NCI-H1694 treated with DMSO at 0.1 percent for 48 hours (cell line): ENCODE measurements around the gene EPN2.

Experiments
- DNase-seq: peaks from one replicate; lab custom pipeline; 2025; lab: John Stamatoyannopoulos, UW

The EPN2 gene

GRCh38 chr17:19311421-19312215 lies 74.5 kb downstream of the EPN2 start:
- no peak for DNase-seq

GRCh38 chr17:19312406-19312805 lies 75.2 kb downstream of the EPN2 start:
- DNase-seq, result no peak

- no peak for DNase-seq
Measured at GRCh38 chr17:19313066-19313745, 76.0 kb downstream of the EPN2 start.

GRCh38 chr17:19313746-19314651 lies 76.8 kb downstream of the EPN2 start:
- DNase-seq, result no peak

GRCh38 chr17:19315104-19315503 lies 77.9 kb downstream of the EPN2 start:
- no peak for DNase-seq

DNA sequence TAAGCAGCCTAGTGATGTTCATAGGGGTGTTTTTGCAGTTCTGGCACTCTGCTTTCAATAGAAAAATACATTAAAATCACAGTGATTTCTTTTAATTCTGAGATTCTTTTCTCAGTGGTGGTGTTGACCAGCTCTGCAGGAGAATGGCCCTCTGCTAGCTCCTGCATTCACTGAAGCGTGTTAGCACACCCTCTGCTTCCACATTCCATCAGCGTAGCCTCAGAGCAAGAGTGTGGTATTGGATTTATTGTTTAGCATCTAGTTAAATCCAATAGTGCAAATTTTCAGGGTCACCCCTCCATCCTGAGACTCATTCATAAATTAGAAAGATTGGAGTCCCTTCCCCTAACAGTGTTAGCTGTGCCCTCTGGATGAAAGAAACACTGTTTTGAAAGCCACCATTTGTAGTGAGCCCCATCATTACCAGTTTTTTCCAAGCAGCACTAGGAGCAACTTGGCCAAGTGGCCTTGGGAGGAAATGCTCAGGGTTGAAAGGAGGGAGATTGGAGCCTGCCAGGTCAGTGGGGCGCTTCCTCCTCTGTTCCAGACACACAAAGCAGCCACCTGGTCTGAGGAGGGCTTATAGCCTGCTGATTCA lies 79.7 kb downstream of the EPN2 start:
- no peak for DNase-seq

DNA sequence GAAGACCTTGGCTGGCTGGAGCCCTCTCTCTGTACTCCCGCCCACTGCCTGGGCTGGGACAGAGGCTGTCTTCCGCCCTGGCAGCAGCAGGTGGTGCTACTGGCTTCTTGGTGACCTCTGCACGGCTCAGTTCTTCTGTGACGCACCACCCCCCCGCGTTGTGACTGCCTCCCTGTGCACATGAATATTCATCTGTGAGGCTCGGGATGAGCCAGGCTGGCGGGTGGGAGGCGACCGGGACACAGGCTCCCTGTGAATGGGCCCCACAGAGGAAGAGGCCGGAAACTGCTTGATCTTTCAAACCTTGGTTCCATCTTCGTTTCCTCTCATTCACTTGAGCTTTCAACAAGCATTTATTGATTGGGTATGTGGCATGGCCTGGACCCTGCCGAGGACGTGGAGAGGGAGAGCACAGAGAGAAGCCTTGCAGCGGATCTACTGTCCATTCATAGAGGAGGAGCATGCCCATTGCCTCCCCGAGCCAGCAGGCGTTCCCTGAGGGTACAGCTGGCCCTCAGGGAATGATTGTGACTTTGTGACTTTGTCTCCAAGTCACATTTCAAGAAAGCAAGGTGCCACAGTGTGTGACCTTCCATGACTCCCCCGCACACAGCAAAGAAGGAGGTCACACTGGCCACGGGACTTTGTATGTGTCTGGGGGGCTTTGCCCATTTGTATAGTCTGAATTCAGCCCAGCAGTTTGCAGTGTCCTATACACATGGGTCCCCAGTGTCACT lies 80.4 kb downstream of the EPN2 start:
- DNase-seq, result no peak

GRCh38 chr17:19318611-19319010 lies 81.4 kb downstream of the EPN2 start:
- no peak for DNase-seq

- DNase-seq, result no peak
Measured at GRCh38 chr17:19319771-19320505, 82.8 kb downstream of the EPN2 start.

- DNase-seq, result no peak
Measured at GRCh38 chr17:19320876-19321275, 83.7 kb downstream of the EPN2 start.

DNA sequence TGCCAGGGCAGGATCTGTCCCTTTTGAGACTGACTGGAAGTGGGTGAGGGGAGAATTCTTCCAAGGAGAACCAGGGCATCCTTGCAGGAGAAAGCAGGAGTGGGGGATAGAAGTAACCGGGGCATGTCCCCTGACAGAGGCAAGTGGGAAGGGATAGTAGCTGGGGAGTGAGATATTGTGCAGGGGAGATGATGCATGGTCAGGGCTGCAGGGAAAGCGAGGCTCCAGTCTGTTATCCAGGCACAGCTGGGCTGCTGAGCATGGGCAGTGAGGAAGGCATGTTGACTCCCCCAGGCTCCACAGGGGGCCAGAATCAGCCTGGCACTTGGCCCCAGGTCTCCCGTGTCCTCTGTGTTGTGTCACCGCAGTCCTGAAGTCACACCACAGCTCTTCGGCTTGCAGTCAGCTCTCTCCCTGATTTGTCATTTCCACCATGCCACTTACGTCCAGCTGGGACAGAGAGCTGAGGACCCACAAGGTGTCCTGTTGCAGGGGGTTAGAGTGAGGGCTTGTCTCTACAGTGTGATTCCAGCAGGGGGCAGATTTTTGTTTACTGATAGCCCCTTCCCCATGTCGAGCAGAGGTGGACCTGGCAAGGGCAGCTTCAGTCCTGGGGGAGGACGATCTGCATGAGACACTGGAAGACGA lies 84.4 kb downstream of the EPN2 start:
- DNase-seq, result no peak

DNA sequence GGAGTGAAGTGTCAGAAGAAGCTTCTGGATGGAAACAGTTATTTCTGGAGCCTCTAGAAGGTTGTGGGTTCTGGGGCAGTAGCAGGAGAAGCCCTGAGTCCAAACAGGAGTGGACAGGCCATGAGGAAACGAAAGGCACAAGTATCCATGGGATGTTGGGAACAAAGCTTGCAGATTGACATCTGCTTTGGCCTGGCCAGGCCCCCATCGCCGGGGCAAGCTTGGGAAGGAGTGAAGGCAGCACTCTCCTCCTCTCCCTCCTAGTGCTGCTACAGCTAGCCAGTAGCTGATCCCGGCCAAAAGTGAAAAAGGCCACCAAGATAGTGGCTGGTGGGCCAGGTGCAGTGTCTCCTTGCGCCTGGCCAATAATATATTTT lies 85.0 kb downstream of the EPN2 start:
- DNase-seq, result no peak

DNA sequence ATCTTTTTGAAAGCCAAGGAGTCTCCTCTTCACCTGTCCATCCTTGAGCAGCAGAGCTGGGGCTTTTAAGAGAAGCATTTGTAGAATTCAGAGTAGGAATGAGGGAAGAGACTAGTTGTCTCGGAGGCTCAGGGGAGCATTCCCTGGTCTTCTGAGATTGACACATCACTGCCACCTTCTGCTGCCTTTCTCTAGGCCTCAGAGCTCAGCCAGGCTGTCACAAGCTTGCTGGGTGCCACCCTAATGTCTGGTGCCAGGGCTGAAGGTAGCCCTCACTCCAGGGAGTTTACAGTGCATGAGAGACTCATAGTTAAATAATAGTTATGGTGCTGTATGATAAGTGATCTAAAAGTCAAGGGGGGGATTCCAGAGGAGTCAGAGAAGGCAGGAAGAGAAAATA lies 85.7 kb downstream of the EPN2 start:
- no peak for DNase-seq

DNA sequence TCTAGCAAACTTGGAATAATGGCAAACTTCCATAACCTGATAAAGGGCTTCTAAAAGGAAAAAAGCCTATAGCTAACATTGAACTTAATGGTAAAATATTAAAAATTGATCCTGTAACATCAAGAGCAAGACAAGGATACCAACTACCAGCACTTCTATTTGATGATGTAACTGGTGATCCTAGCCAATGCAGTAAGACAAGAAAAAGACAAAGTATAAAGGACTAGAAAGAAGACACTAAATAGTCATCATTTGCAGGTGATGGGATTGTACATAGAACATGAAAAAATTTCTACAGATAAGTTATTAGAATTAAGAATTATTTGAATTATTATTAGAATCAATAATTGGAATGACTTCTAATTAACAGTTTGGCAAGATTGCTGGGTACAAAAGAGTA lies 88.4 kb downstream of the EPN2 start:
- no peak for DNase-seq

DNA sequence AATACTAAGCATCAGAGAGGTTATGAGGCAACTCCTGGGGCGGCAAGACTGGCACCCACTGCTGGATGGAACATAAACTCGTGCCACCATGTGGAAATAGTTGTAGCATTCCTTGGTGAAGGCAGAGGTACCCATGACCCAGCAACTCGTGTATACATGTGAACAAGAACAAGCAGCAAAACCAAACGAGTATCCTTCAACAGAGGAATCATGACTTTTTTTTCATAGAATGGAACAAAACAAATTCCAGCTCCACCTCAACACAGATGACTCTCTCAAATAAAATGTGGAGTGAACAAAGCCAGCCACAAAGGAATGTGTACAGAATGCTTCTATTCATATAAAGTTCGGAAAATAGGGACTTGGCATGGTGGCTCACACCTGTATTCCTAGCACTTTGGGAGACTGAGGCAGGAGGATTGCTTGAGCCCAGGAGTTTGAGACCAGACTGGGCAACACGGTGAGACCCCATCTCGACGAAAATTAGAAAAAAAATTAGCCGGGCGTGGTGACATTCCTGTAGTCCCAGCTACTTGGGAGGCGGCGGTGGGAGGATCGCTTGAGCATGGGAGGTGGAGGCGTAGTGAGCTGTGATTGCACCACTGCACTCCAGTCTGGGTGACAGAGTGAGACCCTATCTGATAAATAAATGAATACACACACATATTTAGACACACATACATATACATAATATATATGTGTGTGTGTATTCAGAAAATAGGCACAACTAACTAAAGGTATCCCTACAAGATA lies 90.0 kb downstream of the EPN2 start:
- no peak for DNase-seq

DNA sequence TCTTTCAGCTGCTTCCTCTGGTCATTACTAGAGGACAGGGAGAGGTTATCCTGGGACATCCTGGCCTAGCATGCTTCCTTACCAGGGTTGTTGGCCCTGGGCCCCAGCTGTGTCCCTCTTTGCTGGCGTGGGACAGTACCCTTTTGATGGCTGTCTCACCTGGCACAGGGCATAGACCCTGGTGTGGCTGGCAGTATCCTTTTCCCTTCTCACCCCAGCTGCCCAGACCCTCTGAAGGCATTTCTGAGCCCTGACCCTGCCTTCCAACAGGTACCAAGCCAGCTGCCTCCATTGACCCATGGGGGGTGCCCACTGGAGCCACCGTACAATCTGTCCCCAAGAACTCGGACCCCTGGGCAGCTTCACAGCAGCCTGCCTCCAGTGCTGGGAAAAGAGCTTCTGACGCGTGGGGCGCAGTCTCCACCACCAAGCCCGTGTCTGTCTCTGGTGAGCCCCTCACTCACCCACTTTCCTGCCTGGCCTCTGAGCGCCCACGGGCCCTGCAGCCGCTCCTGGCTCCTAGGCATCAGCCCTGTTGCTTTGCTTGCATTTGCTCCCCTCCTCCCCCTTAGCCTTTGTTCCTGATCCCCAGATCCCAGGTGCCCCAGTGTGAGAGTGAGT lies 91.4 kb downstream of the EPN2 start:
- no peak for DNase-seq

DNA sequence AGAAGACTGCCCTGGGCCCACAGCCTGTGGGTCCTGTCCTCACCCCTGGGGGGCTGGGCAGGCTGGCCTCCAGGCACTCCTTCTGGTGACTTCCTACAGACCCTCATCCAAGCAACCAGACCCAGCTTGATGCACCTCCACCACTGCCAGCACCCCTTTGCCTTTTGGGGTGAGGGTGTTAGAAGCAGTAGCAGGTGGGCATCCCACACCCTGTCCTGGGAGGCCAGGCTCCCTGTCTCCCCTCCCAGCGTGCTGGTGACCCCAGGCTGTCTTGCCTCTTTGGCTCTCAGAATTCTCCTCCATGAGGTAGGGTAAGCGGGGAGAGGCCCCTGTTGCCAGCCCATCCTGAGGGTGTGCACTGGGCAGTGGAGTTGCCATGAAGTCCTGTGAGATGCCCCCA lies 92.0 kb downstream of the EPN2 start:
- no peak for DNase-seq

GRCh38 chr17:19329839-19330238 lies 92.7 kb downstream of the EPN2 start:
- DNase-seq, result no peak

DNA sequence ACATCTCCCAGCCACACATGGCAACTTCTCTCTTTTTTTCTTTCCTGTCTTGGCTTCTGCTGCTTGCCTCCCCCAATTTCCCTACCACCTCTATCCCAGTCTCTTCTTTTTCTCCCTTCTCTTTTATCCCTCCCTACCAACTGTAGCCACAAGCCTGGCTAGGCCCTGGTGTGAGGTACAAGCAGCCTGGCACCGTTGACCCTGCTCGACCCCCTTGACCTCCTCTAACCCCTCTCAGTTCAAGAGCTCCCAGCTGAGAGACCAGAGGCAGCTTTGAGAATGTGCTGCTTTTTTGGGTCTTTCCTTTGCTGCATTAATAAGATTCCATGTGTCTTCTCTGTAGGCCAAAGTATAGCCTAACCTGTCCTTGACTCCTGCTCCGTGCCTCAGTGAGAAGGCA lies 93.1 kb downstream of the EPN2 start:
- no peak for DNase-seq
